H4 (cell line): Measurements from ENCODE around the gene SNAP29. TPM values are rescaled to one million over a fixed set of nuclear protein-coding genes. Genes with fewer than 3 reads are reported as not detected.
"Not testable (repeated sequence)": the region's sequence is repeated elsewhere in the genome, so short reads cannot be mapped to it uniquely, and the experiment has no call there.

ENCODE experiments used
- DNase-seq: peaks from one replicate; pipeline ENCODE4 v3.0.0-alpha.2; 2015; ENCODE audit warnings: low spot score
- total RNA-seq: library from RNA; depleted of rRNA; stranded (reverse); fragments of >200 nt; shearing (Covaris generic); gene quantifications from 2 replicates; pipeline ENCODE4 v1.2.3, GENCODE V29; 2014

The SNAP29 gene
- total RNA-seq, 1 experiment from 2014 or later, result 6.1 TPM

DNA sequence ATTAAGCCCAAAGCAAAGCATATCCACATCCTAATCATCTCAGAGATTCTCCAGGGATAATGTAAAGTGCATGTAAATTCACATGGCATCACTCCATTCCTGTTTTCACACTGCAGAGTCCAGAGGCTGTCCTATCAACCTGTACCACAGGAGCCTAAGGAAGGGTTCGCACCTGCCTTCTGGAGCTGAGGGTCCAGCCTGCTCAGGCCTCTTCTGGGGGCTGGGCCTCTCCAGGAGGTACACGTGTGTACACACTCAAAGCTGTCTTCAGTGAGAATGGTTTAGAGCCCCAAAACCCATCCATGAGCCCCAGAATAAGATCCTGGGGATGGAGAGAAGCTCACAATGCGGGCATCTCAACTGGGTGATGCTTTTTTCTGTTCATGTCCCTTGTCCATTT lies 24.1 kb upstream of the SNAP29 start:
- no peak for DNase-seq

DNA sequence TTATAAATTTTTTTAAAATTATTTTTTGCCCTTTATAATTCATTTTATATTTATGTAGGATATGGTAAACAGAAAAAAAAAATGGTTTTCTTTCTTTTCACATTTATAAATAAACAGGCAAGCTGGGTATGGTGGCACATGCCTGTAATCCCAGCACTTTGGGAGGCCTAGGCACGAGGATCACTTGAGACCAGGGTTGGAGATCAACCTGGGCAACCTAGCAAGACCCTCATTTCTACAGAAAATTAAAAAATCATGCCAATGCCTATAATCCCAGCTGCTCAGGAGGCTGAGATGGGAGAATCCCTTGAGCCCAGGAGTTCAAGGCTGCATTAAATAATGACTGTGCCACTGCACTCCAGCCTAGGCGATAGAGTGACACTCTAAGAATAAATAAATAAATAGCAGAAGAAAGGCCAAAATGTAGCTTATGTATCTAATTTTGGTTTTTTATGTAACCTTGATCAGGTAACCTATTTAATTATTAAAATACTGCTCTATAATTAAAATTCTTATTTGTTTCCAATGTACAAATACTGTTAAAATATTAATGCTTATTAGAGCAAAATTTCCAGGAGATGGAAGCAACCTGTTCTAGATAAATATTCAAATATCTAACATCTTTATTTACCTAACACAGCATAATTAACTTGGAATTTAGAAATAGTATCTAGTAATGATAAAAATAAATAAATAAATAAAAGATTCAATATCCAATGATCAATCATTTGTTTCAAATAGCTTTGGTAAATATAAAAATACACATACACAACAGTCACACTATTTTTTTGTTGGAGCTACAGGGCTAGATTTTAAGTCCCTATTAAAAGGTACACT lies 21.6 kb upstream of the SNAP29 start:
- DNase-seq, result no peak

DNA sequence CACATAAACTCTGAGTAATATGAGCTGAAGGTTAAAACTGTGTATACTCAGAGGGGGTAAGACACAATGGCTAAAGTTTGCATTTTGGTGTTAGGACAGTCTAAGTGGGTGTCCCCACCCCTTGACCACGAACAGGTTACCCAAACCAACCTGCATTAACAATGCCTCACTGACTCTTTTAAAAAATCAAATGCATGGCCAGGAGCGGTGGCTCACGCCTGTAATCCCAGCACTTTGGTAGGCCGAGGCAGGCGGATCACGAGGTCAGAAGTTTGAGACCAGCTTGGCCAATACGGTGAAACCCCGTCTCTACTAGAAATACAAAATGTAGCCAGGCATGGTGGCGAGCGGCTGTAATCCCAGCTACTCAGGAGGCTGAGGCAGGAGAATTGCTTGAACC lies 19.5 kb upstream of the SNAP29 start:
- not testable (repeated sequence) for DNase-seq

DNA sequence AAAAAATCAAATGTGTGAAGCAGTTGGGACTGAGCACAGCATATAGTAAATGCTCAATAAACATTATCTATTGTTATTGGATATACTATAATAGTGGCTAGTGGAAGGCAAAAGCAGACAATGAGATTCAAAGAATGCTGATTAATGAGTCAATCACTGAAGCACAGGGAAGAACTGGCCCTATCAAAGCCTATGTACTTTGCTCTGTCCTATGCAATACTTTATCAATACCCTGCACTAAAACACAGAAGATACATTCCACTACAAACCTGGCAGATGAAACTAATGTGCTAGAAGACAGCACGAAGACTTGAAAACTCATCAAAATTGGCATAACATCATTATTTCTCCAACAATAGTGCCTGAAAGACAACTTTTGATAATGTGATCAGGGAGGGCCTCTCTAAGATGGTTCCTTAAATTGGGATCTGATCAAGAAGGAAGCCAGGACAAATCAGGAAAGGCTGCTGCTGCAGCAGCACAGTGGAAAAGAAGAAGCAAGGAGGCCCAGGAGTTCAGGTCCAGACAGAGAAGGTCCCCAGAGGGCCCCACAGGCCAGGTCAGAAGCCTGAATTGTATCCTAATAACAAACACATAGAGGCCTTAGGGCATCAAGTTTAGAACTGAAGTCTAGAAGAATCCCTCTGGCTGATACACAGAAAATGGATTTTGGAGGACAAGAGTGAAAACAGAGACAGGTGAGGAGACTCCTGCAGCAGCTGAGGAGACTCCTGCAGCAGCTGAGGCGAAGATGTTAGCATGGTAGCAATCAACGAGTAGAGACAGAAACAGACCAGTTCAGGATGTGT lies 18.8 kb upstream of the SNAP29 start:
- no peak for DNase-seq

DNA sequence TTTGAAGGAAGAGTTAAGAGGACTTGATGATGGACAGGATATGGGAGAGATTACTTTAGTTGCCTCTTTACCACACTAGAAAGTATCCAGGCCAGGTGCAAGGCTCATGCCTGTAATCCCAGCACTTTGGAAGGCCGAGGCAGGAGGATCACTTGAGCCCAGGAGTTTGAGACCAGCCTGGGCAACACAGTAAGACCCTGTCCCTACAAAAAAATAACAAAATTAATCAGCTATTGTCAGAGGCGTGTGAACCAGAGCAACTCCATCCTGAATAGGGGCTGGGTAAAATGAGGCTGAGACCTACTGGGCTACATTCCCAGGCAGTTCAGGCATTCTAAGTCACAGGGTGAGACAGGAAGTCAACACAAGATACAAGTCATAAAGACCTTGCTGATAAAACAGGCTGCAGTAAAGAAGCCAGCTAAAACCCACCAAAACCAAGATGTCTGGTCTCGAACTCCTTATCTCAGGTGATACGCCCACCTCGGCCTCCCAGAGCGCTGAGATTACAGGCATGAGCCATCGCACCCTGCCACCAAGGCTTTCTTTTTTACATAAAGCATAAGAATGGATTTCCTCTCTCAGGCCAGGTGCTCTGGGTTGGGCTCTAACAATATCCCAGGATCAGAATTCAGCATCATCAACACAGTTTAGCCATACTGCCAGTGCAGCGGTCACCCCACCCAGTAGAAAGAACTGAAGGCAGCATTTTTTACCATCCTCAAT lies 18.0 kb upstream of the SNAP29 start:
- no peak for DNase-seq

DNA sequence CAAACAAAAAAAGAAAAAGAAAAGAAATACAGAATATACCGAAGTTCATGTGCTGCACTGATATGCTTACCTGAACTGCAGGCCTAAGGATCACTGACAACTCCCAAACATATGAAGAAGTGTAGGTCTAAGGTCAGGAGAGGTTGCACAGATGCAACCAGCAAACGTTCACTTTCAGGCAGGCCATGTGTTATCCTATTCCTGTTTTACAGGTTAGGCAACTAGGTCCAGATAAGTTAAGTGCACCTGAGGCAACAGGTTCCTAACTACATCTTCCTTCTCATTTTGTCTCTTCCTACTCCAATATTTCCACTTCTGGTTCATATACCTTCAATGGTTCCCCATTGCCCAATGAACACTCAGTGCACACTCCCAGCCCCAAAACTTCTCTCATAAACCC lies 15.3 kb upstream of the SNAP29 start:
- DNase-seq, result no peak

DNA sequence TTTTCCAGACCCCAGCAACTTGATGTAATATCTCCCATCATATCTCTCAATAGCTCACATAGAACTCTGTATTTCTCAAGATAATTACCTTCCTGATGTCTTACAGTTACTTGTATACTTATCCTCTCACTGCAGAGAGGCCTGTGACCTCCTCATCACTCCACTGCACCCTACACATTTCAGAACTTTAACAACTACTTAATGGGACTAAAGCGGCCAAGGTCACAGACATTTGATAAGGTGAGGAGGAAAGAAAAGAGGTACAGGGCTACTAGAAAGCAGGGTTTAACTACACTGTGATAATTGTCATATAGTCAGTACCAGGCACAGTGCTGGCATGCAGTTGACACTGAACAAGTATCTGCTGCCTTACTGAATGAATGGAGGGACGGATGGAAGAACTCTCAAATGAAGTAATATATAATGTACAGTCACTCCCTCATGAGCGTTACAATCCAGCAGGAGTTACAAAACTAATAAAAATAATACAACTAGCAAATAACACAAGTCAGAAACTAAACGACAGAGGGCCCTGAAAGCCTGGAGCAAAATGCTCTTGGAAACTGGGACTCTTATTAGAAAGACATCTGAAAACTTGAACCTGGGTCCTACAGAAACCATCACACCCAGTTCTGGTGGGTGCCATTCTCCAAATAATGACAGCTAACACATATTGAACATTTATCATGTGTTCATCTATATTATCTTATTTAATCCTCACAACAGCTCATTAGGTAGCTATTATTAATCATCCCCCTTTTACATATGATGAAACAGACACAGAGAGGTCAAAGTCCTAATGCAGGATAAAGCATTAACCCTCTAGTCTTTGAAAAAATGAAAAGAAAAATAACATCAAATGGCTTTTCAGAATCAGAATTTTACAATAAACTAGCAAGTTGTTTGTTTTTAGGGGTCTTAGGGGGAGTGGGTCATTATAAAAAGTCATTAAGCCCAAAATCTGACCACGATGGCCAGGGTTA lies 14.5 kb upstream of the SNAP29 start:
- no peak for DNase-seq

DNA sequence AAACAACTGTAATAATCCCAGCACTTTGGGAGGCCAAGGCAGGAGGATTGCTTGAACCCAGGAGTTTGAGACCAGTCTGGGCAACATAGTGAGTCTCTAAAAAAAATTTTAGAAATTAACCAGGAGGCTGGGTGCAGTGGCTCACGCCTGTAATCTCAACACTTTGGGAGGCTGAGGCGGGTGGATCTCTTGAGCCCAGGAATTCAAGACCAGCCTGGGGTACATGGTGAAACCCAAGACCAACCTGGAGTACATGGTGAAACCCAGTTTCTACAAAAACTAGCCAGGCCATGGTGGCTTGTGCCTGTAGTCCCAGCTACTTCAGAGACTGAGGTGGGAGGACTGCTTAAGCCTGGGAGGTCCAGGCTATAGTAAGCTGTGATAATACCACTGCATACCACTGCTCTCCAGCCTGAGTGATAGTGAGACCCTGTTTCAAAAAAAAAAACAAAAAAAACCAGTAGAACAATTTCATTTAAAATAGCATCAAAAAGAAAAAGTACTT lies 11.4 kb upstream of the SNAP29 start:
- DNase-seq, result no peak

DNA sequence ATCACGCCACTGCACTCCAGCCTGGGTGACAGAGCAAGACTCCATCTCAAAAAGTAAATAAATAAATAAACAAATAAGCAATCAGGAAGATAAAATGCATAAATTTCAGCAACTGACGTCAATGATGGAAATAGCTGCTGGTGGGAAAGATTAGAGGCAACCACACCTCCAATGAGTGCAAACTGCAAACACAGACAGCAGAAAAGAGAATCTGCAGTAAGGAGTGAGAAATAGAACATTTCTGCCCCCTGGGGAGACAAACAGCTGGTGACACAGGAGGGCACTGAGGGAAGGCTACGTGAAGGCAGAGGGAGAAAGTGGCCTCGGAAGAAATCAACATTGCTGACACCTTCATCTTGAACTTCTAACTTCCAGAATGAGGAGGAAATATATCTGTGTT lies 6.7 kb upstream of the SNAP29 start:
- DNase-seq, result no peak

DNA sequence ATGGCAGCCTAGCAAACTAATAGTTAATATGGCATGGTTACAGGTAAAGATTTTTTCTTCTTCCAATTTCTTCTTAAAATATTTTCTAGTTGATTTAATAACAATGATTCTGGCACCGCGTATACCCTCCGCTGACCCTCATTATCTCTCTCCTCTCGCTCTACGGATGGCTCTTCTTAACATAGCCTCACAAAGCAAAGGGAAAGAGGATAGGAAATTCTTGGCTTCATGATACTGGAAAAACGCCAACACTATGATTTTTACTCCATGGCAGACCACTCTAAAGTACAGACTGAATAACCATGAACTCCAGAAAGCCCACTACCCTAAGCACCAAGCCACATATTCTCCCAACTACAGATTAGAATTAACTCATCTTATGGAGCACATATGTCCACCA lies 6.3 kb upstream of the SNAP29 start:
- DNase-seq, result no peak

DNA sequence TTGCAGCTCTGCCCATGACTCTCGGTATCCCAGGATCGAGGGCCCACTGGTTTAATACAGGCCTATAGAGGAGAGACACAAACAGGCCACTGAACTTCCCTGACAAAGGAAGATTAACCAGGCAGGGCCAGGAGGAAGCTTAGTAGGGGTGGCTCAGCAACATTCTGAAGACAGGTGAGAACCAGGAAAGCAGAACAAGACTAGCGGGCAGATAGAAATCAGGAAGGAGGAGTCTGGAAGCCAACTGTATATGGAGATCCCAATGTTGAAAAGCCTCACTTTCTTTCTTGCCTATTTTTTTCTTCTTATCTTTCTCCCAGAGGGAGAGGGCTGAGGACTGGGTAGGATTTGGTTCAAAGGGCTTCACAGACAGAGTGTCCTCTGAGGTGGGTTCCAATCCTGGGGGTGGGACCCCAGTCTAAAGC lies 5.6 kb upstream of the SNAP29 start:
- no peak for DNase-seq

DNA sequence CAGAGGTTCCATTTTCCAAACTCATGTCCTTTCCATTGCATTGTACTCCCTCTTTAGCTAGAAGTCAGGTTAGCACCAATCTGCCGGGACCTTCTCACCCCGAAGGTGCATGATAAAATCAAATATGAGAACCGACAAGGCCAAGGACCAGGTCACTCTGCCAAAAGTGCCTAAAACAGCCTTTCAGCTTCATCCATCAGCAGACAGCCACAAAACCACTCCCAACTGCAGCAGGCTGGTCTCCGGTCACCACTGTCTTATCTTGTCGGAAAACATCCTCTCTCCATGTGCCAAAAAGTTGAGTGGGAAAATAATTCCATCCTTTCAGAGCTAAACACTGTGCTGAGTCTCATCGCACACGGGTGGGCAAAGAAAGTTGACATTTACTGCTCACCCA lies 1.6 kb upstream of the SNAP29 start:
- no peak for DNase-seq

DNA sequence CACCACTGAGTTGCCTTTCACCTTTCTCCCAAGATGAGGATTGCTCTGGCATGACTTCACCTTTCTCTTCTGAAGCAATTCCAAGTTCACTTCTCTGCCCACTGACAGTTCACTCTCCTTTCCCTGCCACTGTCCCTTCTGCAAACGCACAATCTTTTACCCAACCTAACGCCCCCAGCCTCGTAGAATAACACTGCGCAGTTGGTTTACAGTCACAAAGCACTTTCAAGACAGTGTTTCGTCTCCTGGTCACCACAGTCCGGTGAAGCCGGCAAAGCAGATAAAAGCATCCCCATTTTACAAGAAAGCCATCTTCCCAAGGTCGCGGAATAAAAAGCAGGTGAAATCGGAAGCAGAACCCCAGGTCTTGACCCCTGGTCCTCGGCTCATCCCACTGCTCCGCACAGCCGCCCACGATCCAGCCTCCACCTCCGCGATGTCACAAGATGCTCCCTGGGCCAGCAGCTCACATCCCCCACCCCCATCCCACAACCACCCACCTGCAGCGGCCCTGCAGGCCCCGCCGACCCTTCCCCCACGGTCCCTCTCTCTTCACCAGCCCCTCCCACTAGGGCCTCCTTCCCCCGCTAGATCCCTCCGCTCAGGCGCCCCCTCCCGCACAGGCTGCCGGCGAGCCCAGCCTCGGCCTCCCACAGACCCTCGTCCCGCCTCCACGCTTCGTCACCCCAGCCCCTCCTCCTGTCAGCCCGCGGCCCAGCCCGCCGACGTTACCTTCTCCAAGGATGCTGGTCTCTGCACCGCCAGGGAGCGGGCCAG lies 781 bp upstream of the SNAP29 start:
- DNase-seq, result peak; percentile 68

DNA sequence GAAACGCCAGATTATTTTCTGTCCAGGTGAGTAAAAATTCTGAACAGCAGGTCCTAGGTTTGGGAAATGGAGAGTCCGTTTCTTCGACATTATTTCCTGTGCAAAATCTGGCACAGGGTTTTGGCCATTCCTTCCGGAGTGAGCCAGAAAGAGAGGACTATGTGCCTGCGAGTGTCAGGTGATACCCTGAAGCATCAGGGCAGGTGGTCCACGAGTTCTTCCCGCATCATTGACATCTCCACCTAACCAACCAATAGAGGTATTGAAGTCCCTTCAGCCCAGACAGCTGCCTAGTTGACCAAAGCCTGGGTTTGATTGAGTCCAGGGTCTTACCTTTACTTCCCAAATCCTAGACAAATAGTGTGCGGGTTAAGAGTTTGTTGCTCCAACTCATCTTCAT lies 808 bp downstream of the SNAP29 start:
- no peak for DNase-seq

DNA sequence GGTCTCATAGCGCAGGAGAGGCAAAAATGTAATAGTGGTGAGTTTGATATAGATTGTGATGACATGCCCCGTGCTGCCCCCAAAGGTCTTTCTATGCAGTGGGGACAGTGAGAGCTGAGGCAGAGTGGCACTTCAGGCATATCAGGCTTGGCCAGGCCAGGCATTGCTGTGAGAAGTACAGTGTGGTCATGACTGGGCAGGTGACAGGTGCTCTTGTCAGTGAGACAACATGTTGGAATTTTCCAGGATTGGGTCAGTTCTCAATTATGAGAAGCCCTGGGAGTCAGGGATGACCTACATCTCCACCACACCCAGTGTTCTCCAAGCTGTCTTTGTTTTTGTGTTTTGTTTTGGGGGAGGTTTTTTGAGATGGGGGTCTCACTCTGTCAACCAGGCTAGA lies 3.7 kb downstream of the SNAP29 start:
- DNase-seq, result no peak

DNA sequence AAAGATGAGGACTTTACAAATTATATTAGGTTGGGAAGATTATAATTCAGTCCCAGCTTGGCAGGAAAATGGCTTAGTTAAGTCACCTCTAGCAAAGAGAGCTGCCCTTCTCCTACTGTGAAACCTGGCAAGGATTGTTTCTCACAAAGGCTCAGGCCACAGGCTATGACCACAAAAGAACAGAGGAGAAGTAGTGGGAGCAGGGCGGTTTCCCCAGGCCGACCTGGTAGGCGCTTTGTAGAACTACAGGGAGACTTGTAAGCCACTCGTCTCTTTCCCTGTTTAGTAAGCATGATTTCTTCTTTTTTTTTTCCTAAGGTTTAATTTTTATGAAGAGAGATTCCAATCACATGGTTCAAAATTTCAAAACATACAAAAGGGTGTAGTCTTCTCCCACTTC lies 4.6 kb downstream of the SNAP29 start:
- no peak for DNase-seq

DNA sequence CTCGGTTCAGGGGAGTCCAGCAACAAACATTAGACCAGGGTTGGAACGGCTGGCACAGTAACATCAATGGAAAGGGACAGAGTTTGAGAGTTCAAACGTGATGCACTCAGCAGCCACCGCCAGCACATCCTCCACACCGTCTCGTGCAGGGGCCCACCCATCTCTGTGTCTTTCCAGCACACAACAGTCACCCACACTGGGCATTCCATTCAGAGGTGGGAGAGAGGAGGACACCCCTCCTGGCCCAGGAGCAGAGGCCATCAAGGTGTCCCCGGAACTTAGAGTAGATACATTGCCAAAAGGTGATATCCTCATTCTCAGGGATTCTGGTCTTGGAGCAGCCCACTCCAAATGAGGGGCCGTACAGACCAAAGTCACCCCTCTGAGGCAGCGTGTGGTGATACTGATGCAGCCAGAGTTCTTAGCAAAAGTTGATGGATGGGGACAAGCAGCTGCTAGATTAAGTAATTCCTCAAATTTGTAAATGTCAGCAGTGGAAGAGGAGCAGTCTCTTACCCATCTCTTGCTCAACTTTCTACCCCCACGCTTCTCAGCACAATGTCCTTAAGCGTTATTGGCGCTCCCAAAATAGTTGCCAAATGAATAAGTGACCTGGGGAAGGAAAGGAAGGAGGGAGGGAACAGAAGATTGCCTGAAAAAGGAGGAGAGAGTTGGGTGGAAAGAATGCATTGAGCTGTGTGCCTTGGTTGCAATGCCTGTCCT lies 5.5 kb downstream of the SNAP29 start:
- DNase-seq, result no peak

DNA sequence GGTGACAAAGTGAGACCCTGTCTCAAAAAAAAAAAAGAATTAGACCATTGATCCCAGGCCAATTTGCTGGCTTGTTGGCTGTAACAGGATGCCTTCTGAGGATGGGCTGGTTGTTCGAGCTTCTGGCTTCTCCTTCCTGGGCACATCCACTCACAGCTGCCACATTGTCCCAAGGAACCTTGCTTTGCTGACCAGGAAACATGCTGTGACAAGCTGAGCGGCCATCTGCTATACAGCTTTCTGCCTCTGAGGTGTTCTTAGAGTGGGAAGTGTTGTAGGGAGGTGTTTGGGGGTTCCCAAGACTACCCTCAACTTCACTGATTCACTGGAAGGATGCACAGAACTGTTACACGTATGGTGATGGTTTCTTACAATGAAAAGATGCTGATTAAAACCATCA lies 6.5 kb downstream of the SNAP29 start:
- DNase-seq, result no peak

DNA sequence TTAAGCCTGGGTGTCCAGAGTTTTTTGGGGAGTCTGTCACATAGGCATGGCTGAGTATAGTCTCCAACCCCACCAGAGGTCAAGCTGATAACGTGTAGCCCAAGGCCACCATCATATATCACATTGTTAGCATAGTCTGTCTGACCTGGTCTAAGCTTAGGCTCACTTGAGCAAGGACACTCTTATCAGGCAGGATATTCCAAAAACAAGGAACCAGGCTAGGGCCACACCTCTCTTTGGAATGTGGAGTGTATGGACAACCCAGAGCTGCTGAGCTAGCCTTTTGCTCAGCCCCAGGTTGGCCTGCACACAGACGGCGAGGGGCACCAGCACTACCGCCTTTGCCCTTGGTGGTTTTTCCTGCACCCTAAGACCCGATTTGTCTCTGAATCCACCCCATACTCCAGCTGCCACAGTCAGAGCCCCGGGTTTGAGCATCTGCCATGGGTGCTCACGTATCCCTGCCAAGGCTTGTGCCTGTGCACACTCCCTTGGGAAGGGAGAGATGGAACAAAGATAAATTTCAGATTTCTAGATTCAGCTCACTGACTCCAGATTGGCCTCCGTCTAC lies 7.2 kb downstream of the SNAP29 start:
- no peak for DNase-seq
